Hepatocyte (in vitro differentiated cells): Measurements from ENCODE around the gene SYNPO2. TPM values are rescaled to one million over a fixed set of nuclear protein-coding genes. Genes with fewer than 3 reads are reported as not detected.
A peak's percentile ranks its signal among the peaks of the same experiment; 100 is the strongest.

Experiments used
- DNase-seq: peaks from one replicate; pipeline ENCODE4 v3.0.0-alpha.2; 2016; ENCODE audit warnings: low spot score
- H2AFZ ChIP-seq: fragments of 200-600 bp; sonication (generic); 2 replicates; pipeline ENCODE4 v1.6.0; 2016; ENCODE audit warnings: antibody characterized with exemption, mild to moderate bottlenecking
- H3K27ac ChIP-seq: fragments of 200-600 bp; sonication (generic); 2 replicates; pipeline ENCODE4 v1.5.1; 2016; ENCODE audit warnings: mild to moderate bottlenecking
- H3K27me3 ChIP-seq: fragments of 200-600 bp; sonication (generic); 2 replicates; pipeline ENCODE4 v1.6.1; 2016
- H3K36me3 ChIP-seq: fragments of 200-600 bp; sonication (generic); replicated peaks from 2 replicates; pipeline ENCODE4 v1.5.1; 2016; ENCODE audit warnings: low read depth; ENCODE audit not compliant: insufficient read depth
- H3K4me1 ChIP-seq: fragments of 200-600 bp; sonication (generic); 2 replicates; pipeline ENCODE4 v1.5.1; 2016; ENCODE audit warnings: mild to moderate bottlenecking, moderate library complexity; ENCODE audit not compliant: insufficient read depth
- H3K4me2 ChIP-seq: fragments of 200-600 bp; sonication (generic); 2 replicates; pipeline ENCODE4 v1.6.0; 2016
- H3K4me3 ChIP-seq: fragments of 200-600 bp; sonication (generic); 2 replicates; pipeline ENCODE4 v1.5.1; 2016; ENCODE audit warnings: mild to moderate bottlenecking
- H3K79me2 ChIP-seq: fragments of 200-600 bp; sonication (generic); 2 replicates; pipeline ENCODE4 v1.6.0; 2017; ENCODE audit warnings: mild to moderate bottlenecking
- H3K9me2 ChIP-seq: fragments of 200-600 bp; sonication (generic); replicated peaks from 2 replicates; pipeline ENCODE4 v1.6.0; 2017; ENCODE audit warnings: mild to moderate bottlenecking; ENCODE audit not compliant: insufficient read depth
- H3K9me3 ChIP-seq: fragments of 200-600 bp; sonication (generic); 2 replicates; pipeline ENCODE4 v1.5.1; 2016; ENCODE audit warnings: low read depth, mild to moderate bottlenecking
- H4K20me1 ChIP-seq: fragments of 200-600 bp; sonication (generic); 2 replicates; pipeline ENCODE4 v1.6.0; 2016; ENCODE audit warnings: mild to moderate bottlenecking; ENCODE audit not compliant: insufficient read depth, poor library complexity, severe bottlenecking
- EZH2 ChIP-seq: fragments of 200-600 bp; sonication (generic); IDR thresholded peaks from 2 replicates; pipeline ENCODE4 v1.6.1; 2016; ENCODE audit warnings: antibody characterized with exemption, mild to moderate bottlenecking, borderline replicate concordance
- EZH2phosphoT487 ChIP-seq: fragments of 200-600 bp; sonication (generic); IDR thresholded peaks from one replicate; pipeline ENCODE4 v1.6.1; 2018; ENCODE audit warnings: antibody characterized with exemption, mild to moderate bottlenecking, low read depth, moderate library complexity; ENCODE audit not compliant: unreplicated experiment, severe bottlenecking
- WGBS: methylation state at CpG from one replicate; pipeline ENCODE4 v1.1.6; 2016; ENCODE audit warnings: low lambda C conversion rate; ENCODE audit errors: missing lambda C conversion rate; 5-methylcytosine and 5-hydroxymethylcytosine counted together
- polyA plus RNA-seq: library from polyadenylated mRNA; unstranded; fragments of >200 nt; fragmentation: Nextera tagmentation; extraction: Ambion mirVana; gene quantifications from 2 replicates; pipeline ENCODE4 v1.2.1, GENCODE V29; 2016
- total RNA-seq: library from RNA; depleted of rRNA; stranded (reverse); fragments of >200 nt; gene quantifications from 2 replicates; pipeline ENCODE4 v1.2.3, GENCODE V29; 2014
- TF ChIP-seq, protein P1 (sequence below): fragments of 200-600 bp; sonication (generic); IDR thresholded peaks from 2 replicates; pipeline ENCODE4 v1.5.1; 2016; ENCODE audit warnings: antibody characterized with exemption, mild to moderate bottlenecking; ENCODE audit not compliant: poor library complexity

SYNPO2 gene
- 10.3 and 12.6 TPM in 2 replicates for total RNA-seq
- polyA plus RNA-seq = 3.1 and 3.5 TPM in 2 replicates

DNA sequence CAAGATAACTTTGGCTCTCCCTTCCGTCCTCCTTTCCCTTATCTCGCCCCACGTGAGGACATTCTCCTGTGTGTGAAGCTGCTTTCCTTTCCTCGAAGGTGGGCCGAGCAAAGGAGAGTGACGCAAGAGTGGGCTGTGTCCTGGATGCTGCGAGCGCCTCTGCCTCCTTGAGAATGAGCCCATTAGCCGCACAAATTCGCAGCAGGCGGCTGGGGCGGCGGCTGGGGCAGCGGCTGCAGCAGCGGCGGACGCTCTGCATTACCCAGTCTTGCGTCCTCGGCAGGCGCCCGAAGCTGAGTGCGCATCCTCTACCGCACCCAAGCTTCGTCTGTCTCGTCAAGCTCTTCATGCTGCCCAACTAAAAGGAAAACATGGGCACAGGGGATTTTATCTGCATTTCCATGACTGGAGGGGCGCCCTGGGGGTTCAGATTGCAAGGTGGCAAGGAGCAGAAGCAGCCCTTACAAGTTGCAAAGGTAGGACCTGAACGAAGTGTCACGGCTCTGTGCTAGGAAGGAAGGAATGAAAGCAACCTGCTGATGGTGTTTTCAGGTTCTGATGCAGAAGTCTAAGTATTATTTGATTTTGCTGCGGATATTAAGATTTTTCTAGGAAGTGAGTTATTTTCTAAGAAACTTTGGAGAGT lies at the start of gene SYNPO2:
TSS of gene SYNPO2 (plus strand) at position 189 of the 646 bp plus-strand sequence. CDS start at position 372, 183 bp downstream.
- H3K4me3 ChIP-seq = peak within 1 kb of the TSS; percentile 36
- no peaks in the 10 kb centered on the region for H3K36me3 ChIP-seq
- peak within 1 kb of the TSS; percentile 22 for H3K27ac ChIP-seq
- H2AFZ ChIP-seq = peak within 1 kb of the TSS; percentile 53
- H3K4me2 ChIP-seq = peak within 1 kb of the TSS; percentile 80
- WGBS = 2% methylated on average over 29 of the region's 29 CpGs
- H3K27me3 ChIP-seq = peaks cover 3% of the 10 kb centered on the region
- H3K9me2 ChIP-seq = no peaks in the 10 kb centered on the region
- no peak for TF ChIP-seq EZH2
- TF ChIP-seq EZH2phosphoT487 = no peak
- TF ChIP-seq, protein P1, sequence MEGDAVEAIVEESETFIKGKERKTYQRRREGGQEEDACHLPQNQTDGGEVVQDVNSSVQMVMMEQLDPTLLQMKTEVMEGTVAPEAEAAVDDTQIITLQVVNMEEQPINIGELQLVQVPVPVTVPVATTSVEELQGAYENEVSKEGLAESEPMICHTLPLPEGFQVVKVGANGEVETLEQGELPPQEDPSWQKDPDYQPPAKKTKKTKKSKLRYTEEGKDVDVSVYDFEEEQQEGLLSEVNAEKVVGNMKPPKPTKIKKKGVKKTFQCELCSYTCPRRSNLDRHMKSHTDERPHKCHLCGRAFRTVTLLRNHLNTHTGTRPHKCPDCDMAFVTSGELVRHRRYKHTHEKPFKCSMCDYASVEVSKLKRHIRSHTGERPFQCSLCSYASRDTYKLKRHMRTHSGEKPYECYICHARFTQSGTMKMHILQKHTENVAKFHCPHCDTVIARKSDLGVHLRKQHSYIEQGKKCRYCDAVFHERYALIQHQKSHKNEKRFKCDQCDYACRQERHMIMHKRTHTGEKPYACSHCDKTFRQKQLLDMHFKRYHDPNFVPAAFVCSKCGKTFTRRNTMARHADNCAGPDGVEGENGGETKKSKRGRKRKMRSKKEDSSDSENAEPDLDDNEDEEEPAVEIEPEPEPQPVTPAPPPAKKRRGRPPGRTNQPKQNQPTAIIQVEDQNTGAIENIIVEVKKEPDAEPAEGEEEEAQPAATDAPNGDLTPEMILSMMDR = no peak
- no peaks in the 10 kb centered on the region for H3K4me1 ChIP-seq
- peak; percentile 83 for DNase-seq
- H3K79me2 ChIP-seq = no peaks in the 10 kb centered on the region
- no peaks in the 10 kb centered on the region for H3K9me3 ChIP-seq
- H4K20me1 ChIP-seq = no peaks in the 10 kb centered on the region

DNA sequence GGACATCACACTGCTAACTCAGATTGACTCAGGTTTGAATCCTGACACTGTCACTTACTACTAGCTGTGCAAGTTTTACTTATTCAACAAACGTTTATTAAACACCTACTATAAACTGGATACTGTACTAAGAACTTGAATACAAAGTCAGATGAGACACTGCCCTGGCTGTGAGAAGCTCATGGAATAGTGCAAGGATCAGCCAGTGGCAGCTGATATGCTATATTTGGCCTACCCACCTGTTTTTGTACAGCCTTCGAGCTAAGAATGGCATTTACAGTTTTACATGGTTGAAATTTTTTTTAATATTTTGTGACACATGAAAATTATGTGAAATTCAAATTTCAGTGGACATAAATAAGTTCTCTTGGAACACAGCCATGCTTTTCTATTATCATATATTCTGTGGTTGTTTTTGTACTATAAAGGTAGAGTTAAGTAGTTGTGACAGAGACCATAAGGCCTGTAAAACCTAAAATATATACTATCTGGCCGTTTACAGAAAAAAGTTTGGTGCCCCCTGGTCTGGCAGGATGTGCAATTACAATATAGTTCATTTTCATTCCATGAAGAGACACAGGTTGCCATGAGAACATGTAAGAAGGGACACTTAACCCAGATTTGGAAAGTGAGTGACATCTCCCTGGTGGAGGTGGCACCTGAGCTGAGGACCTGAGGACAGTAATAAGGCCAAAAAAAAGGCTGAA lies 49.3 kb upstream of the SYNPO2 start:
- Histone ChIP-seq H3K4me1 (peaks cover 4% of the 10 kb centered on the region), H3K36me3 (no peaks in the 10 kb centered on the region), H3K79me2 (peaks cover 5% of the 10 kb centered on the region), H3K27me3 (no peaks in the 10 kb centered on the region), H3K9me2 (no peaks in the 10 kb centered on the region), H4K20me1 (no peaks in the 10 kb centered on the region), H2AFZ (no peak overlapping the region), H3K4me2 (no peak overlapping the region), H3K4me3 (no peak overlapping the region), H3K27ac (no peak overlapping the region), H3K9me3 (no peaks in the 10 kb centered on the region)
- WGBS = 70% methylated on average over 3 of the region's 3 CpGs
- TF ChIP-seq EZH2phosphoT487 (no peak), EZH2 (no peak)
- TF ChIP-seq, protein P1 = no peak
- DNase-seq = no peak

DNA sequence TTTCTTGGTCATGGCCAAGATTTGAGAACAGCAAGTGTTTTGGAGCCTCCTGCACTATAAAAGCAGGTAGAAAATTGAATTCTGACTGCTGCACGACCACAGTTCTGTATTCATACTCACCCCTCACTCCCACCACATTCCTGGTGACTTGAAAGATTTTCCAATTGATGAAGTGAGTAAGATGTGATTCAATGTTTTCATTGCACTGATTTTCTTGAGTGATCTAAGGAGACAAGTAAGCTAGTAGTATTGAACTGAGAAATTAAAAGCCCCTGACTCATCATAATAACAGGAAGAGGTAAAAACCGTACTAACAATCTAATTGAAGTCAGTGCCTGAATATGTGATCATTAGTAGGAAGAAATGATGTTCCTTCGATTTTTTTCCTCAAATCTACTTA lies 46.6 kb upstream of the SYNPO2 start:
- no peaks in the 10 kb centered on the region for H3K79me2 ChIP-seq
- no peaks in the 10 kb centered on the region for H3K4me1 ChIP-seq
- H2AFZ ChIP-seq = no peak overlapping the region
- no peaks in the 10 kb centered on the region for H3K9me2 ChIP-seq
- DNase-seq = no peak
- 66% methylated on average over 3 of the region's 3 CpGs for WGBS
- H3K4me2 ChIP-seq = no peak overlapping the region
- H3K27ac ChIP-seq = no peak overlapping the region
- H4K20me1 ChIP-seq = no peaks in the 10 kb centered on the region
- H3K4me3 ChIP-seq = no peak overlapping the region
- no peaks in the 10 kb centered on the region for H3K27me3 ChIP-seq
- TF ChIP-seq, protein P1 = no peak
- TF ChIP-seq EZH2phosphoT487 = no peak
- TF ChIP-seq EZH2 = no peak
- no peaks in the 10 kb centered on the region for H3K9me3 ChIP-seq
- no peaks in the 10 kb centered on the region for H3K36me3 ChIP-seq
